GM18520 (cell line): ENCODE measurements around the gene FETUB.

Experiments
- ATAC-seq: cut with Tn5 transposase; IDR thresholded peaks from one replicate; pipeline ENCODE4 v1.9.1; 2021; ENCODE audit not compliant: unreplicated experiment

Gene FETUB

DNA sequence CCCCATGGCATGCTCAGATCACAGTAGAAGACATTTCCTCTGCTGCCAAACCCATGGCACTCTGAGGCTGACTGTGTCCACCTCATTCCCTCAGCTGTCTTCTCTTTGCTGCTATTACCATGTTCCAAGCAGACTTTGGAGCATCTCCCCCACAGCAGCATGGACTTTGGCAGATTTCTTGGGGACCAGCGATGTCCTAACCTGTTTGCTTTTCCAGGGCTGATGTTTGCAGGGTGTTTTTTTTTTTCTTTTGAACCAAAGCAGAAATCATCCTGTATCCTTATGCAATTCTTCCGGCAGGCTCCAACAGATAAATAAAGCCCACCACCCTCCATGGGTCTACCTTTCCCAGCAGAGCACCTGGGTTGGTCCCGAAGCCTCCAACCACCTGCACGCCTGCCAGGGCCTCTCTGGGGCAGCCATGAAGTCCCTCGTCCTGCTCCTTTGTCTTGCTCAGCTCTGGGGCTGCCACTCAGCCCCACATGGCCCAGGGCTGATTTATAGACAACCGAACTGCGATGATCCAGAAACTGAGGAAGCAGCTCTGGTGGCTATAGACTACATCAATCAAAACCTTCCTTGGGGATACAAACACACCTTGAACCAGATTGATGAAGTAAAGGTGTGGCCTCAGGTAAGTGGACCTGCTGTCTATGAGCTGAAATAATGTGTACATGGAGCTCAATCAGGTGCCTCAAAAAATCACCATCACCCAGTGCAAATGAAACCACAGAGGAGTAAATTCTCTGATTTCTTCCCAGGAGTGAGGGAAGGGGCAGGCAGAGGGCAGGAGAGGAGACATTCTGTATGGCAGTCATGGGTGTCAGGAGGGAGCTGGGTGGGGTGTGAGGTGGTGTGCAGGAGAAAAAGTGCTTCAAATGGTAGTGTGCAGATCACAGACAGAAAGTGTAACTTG, 27.2 kb upstream of the FETUB start, which contains the start of gene AHSG:
Gene AHSG, plus strand, starts transcription at position 340 of the 916 bp plus-strand sequence. Its CDS starts 82 bp downstream, at position 422.
- ATAC-seq, result no peak

DNA sequence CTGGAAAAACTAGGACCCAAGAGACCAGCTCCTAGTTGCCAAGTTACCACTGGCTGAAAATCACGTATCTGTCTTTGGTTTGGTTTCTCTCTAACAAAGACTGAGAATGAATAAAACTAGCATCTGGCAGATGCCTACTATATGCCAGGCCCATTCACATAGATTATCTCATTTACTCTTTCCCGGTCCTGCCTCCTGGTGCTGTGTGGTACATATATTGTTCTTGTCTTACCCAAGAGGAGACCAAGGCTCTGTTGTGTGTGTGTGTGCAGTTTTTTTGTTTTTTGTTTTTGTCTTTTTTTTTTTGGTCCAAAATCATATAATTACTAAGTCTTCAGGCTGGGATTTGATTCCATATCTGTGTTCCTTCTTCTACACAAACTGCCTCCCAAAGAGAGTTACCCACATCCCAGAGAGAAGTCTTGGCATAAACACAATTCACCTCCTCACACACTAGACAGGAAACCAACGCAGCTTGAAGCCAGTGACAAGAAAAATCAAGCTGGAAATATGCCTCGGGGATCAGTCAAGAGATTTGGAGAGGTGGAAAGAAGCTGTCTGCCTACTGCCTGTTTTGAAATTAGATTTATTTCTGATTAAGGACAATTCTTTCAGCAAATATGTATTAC, 26.4 kb upstream of the FETUB start:
- no peak for ATAC-seq

DNA sequence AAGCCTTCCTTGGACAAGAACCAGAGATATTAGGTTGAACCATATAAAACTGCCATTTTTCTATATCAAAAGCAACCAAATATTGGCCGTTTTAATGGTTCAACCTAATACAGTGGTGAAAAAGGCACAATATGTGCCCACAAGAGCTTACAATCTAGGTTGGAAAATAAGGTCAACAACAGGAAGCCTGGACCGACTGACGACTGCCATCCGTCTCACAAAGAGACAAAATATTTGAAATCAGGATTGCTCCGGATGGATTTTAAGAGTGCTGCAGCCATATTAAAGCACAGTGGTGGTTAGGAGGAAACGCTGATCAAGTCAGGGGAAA, 26.0 kb upstream of the FETUB start:
- ATAC-seq, result no peak

DNA sequence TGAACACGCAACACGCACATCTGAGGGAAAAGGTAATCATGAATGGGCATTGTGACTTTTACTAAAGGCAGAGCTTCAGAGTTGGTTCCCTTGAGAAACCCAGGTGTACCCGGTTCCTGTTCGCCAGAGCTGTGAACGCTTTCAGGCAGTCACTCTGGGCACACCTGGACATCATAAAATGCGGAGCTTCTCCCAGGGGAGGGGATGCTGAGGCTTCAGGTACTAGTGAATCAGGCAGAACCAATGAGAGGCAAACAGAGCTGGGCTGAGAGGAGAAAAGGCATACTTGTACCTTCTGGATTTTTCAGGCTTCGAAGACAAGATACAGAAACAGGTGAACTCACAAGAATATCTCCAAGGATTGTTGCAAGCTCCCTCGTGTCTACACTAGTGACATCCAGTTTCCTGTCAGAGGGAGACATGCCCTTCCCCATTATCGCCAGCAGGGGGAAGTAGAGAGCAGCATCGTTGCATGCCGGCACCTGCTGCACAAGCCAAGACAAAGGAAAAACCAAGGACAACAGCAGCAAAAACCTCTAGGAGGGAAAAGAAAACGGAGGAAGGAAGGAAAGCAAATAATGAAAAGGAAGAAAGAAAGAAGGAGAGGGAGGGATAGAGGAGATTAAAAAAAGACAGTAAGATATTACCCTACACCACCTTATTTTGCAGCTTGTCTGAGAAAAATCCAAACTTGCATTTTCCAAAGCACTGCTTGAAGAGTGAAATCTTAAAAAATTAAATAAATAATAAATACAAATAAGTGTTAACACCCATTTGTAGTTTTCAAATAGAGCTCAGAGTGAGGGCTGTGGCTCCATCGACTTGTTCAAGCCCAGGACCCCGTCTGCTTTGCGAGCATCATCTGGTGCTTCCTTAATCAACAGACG, 25.4 kb upstream of the FETUB start:
- no peak for ATAC-seq

DNA sequence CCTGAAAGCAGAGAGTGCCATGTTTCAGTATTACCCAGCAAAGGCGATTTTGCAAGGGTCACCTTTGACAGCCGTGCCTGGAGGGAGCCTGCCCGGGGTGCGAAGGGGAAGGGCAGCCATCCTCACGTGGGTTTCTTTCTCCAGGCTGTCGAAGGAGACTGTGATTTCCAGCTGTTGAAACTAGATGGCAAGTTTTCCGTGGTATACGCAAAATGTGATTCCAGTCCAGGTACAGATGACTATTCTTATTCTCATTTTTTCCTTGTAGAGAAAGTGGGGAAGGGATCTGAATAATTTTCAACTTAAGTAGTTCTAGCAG, 23.9 kb upstream of the FETUB start:
- no peak for ATAC-seq

DNA sequence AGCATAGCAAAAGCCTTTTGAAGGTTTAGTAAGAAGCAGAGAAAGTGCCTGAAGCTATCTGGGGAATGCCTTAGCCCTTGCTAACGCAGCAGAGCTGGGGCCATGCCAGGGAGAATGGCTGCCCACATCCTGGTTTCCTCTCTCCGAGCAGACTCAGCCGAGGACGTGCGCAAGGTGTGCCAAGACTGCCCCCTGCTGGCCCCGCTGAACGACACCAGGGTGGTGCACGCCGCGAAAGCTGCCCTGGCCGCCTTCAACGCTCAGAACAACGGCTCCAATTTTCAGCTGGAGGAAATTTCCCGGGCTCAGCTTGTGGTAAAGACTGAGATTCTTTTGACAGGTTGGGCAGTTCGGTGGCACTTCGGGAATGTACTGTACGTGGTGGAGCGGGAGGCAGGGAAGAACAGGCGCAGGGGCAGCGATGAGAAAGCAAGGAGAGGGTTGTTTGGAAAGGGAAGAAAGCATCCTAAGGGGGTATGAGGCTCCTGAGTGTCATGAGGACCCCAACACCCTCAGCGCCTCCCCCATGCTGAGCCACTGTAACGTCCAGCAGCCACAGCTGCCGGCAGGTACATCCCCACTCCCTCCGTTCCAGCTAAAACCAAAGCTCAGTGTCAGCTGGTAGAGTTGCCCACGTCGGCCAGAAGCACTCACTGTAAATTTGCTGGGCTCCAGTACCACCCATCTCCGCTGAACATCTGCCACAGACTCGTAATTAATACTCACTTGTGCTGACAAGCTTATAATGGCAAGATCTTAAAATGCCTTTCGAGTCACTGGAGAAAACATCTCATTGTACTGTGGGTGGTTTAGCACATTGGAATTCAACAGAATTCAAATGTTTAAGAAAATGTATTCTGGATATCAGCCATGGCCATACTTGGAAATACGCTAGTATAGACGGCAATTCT, 22.9 kb upstream of the FETUB start:
- ATAC-seq, result peak; percentile 78

DNA sequence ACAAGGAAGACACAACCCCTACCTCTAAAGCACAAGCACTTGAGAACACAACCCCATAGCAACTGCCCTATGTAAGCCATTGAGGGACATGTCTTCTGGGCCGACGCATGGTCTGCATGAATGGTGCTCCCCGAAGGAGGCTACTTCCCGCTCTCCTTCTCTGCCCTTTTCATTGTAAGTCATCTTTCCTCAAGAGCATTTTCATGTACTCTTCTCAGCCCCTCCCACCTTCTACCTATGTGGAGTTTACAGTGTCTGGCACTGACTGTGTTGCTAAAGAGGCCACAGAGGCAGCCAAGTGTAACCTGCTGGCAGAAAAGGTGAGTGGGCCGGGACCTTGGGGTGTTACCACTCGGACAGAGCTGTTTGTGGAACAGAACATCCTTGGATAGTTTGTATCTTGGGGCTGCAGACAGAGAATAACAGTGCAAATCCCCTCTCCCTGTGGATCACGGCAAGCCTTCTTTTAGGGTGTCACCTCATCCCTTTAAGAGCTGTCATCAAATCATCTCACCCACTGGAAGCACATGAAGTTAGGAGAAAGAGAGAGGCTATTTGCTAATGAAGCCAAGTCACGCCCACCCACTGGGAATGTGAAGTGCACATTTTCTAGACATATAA, 21.8 kb upstream of the FETUB start:
- no peak for ATAC-seq

DNA sequence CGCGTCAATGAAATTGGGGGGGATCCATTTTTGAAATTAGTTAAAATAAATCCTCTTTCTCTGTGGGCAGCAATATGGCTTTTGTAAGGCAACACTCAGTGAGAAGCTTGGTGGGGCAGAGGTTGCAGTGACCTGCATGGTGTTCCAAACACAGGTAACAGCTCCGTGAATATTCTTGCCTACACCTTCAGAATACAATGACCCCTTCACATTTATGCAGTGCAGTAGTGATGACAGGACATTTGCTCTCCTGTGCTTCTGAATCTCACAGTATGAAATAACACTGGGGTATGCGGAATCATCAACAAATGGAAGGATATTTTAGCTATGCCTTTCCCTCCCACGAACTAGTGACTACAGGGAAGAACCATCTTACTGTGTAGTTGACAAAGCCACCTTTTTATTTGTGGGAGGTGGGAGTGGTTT, 20.4 kb upstream of the FETUB start:
- ATAC-seq, result no peak

DNA sequence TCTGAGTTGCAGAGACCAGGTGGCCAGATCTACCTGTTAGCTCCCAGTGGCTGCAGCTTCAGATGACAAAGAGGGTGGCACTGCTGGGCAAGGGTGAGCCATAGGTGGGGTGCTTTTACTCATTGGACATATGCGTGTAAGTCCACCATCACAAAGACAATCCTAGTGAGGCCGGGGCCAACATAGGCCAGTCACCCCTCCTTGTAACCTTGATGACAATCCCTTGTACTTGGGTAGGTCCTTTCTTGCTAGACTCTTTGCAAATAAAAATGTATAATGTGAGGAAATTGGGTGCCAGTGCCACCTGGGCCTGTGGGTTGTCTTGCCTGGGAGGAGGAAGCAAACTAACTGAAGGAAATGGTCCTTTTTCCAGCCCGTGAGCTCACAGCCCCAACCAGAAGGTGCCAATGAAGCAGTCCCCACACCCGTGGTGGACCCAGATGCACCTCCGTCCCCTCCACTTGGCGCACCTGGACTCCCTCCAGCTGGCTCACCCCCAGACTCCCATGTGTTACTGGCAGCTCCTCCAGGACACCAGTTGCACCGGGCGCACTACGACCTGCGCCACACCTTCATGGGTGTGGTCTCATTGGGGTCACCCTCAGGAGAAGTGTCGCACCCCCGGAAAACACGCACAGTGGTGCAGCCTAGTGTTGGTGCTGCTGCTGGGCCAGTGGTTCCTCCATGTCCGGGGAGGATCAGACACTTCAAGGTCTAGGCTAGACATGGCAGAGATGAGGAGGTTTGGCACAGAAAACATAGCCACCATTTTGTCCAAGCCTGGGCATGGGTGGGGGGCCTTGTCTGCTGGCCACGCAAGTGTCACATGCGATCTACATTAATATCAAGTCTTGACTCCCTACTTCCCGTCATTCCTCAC, 19.7 kb upstream of the FETUB start:
- no peak for ATAC-seq

DNA sequence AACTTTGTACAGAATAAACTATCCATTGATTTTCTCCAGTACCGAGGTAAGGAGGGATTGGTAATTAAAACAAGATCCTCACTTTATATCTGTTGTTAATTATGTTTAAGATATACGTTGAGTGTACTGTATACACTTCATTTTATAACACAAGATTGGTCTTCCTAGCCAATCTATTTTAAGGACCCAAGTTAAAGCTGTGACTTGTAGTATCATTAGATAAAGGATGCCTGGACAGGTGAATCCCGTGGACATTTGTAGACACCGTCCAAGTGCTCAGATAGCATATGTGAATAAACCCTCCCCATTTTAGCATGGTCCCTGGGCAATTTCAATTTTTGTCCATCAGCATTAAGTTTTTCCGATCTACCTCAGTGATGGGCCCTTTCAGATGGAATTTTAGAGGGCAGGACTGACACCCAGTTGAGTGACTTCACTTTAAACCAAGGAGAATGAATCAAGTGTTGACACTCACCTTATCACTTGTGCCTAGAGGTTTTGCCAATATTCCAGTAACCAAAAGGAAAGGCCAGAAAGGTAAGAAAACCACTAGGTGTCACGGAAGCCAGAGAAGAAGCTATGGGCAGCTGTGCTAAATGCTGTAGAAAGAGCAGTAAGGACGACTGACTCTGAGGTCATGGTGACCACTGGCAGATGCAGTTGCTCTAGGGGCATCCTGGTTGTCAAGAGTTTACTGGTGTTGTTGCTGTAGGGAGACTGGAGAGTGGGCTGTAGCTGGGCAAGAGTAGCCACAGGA, 18.1 kb upstream of the FETUB start:
- no peak for ATAC-seq

DNA sequence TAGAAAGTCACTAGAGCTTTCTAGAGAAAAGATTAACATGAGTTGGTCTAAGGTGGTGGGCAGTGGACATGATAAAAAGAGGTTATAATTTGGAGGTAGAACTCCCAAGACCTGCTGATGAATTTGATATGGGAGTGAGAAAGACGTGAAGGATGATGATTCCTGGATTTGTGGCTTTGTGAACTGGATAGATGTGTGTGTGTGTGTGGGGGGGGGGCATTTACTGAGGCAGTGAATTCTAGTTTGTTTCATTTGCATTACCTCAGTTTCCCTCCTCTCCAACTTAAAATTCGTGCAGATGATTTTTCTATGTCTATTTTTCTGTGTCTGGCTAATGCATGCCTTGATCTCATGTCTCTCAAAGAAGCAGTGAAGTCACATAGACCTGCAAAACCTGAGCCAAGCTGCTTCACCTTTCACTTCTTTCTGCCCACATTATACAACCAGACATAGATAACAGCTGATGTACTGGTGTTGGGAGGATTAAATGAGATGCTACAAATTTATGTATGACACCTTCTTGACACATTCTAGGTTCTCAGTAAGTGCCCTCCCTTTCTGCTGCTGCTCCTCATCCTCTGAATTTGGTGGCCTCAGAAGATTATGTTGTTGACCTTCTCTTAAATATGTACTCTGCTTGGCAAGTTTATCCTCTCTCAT, 17.4 kb upstream of the FETUB start:
- ATAC-seq, result no peak

DNA sequence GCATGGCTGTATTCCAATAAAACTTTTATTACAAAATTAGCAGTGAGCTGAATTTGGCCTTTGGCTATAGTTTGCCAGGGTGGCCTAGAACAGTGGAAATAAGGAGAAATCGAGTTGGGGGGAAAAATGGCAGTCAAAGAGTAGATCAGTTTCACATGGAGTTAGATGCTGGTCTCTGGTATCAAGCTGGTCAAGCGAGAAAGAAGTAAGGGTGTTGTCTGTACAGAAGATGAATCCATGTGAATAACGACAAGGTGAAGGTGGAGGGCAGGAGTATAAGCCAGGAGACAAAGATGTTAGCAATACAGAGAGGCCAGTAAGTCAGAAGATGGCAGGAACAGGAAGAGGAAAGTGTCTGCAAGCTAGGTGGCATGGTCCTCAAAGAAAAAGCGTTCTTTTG, 15.6 kb upstream of the FETUB start:
- ATAC-seq, result no peak

DNA sequence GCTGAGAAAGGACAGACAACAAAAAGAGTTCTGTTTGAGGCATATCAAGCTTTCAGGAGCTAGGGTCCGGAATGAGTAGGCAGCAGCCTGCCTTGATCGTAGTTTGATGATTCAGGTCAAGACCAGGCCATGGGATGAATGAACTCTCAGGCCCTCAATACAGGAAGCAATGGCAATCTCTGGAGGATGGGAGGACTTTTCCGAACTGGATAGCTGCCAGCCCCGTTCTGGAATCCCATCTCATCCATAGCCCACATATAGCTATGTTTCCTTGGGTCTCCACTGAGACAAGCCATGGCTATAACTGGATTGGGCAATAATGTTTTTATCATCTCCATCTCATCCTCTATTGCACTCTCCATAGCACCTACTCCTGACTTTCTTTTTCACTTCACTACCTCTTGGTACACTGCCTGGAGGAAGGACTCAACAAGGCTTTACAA, 14.6 kb upstream of the FETUB start:
- ATAC-seq, result no peak

DNA sequence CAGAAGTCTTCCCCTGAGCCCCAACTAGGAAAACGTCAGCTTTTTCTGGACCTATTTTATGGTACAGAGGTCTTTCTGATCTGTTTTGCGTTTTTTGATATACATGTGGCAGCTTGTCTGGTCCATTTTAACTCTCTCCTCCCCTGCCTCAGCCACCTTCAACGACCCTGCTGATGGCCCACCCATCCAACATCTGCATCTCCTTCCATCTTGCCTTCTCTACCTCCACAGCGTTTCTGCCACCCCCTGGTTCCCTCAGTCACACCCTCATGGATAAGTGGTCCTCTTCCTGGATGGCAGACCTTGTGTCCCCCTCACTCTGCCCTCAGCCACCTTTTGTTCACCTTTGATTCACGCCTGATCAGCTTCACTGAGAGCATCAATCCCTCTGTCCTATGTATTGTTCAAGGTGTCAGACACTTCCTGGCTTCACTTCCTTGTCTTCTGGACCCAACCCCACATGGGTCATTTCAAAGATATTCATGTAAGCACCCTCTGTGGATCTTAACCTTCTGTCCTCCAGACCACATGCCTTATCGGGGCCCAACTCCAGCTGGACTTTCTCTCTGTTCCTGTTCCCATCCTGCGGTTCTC, 13.8 kb upstream of the FETUB start:
- ATAC-seq, result no peak

DNA sequence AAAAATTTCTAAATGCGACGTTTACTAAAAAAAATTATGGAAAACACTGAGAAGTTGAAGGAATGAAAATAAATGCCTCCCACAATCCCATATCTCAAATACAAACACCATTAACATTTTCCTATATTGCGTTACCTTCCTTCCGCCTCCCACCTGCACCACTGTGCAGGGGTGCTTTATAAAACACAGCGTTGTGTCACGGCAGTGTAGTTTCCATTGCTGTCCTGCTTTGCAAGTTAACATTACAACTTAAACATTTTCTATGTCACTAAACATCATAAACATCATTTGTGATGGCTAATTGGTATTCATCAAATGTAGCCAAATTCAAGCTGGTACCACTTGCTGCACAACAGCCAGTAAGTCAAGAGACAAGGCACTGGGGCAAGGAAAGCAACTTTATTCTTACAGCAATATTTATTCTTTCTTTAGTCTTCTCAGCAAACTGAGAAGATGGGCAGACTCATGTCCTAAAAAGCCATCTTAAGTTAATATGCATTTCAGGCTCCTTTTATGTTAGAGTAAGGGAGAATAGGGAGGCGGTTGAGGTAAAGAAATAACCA, 12.3 kb upstream of the FETUB start:
- no peak for ATAC-seq

DNA sequence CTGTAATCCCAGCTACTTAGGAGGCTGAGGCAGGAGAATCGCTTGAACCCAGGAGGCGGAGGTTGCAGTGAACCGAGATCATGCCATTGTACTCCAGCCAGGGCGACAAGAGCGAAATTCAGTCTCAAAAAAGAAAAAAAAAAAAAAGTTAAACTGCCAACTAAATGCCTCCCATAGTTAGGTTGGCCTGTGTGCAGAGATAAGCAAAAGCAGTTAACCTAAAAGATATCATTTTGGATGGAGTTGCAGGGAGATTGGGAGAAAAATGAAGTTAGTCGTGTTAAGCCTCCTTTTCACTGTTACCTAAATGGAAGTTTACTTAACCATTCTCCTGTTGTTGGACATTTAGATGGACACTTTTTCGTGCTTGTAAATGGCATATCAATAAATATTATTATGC, 11.4 kb upstream of the FETUB start:
- ATAC-seq, result no peak

DNA sequence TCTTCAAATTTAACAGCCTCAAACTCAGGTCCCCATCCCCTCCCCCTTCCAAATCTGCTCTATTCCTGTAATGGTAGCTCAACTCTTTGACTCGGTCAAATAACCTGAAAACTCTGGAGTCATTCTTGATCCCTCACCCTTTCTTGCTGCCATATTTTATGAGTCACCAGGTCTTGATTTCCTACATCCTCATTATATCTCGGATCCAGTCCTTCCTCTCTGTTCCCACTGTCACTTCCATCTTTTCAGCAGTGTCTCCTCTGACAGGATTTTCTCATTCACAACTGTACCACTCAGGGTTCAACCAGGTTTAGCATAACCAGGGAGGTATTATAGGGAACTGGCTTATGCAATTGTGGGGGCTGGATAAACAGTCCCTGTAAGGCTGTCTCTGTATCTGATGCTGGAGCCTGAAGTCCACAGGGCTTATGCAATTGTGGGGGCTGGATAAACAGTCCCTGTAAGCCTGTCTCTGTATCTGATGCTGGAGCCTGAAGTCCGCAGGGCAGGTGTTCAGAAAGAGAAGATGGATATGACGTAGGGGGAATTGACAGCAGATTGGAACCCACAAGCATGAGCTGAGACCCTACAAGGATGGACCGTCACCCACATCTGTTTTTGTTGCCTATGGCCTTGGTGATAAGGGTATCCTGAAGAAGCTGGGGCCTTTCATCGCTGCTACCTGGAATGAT, 9.1 kb upstream of the FETUB start:
- no peak for ATAC-seq
